GM21367 (cell line): Measurements from ENCODE around the gene TGM4.
"Not testable (repeated sequence)": the region's sequence is repeated elsewhere in the genome, so short reads cannot be mapped to it uniquely, and the experiment has no call there.

Experiments used
- ATAC-seq: cut with Tn5 transposase; IDR thresholded peaks from one replicate; pipeline ENCODE4 v1.9.1; 2021; ENCODE audit not compliant: unreplicated experiment

TGM4 gene

DNA sequence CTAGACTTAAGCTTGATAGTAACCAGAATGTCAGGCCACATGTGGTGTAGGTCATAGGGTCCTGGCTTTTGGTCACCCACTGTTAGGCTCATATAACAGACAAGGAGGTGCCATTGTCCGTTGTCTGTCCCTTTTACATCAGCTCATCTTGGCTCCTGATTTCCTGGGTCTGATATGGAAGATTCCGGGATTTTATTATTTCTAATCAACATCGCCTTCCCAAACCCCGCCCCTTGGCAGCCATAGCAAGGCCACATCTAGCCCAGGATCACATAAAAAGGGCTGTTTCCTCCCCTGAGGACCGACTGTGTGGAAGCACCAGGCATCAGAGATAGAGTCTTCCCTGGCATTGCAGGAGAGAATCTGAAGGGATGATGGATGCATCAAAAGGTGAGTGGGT is at the start of gene TGM4:
TSS of gene TGM4 (plus strand) at position 301 of the 400 bp plus-strand sequence. CDS start at position 372, 71 bp downstream.
- ATAC-seq, result no peak

GRCh38 chr3:44825264-44825925 is 49.0 kb upstream of the TGM4 start:
- ATAC-seq, result no peak

GRCh38 chr3:44827196-44827595 is 47.2 kb upstream of the TGM4 start:
- ATAC-seq, result no peak

DNA sequence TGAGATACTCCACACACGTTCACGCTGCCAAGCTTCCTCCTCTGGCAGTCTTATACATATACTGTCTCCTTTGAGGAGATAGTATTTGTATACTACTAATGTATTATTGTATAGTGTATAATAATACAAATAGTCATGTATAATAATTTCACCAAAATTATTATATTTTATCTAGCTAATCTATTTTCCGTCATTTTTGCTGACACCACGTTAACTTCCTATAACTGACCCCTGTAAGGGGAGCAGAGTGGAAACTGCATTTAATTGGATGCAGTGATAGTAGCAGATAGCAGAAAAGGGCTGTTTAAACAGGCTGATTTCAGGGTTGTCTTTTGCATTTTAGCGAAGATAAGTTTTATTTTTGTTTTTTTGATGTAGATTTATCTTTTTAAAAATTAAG is 43.2 kb upstream of the TGM4 start:
- ATAC-seq, result no peak

GRCh38 chr3:44832032-44832431 is 42.4 kb upstream of the TGM4 start:
- ATAC-seq, result no peak

GRCh38 chr3:44832965-44833364 is 41.4 kb upstream of the TGM4 start:
- ATAC-seq, result no peak

DNA sequence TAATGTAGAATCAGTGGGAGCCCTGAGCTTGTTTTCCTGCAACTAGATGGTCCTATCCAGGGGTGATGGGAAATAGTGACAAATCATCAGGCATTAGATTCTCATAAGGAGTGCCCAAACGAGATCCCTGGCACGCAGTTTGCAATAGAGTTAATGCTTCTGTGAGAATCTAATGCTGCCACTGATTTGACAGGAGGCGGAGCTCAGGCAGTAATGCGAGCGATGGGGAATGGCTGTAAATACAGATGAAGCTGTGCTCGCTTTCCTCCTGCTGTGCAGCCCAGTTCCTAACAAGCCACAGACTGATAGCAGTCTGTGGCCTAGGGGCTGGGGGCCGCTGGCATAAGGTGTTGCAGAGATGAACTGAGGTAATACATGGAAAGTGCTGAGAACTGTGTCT is 41.0 kb upstream of the TGM4 start:
- ATAC-seq, result no peak

GRCh38 chr3:44835684-44836083 is 38.7 kb upstream of the TGM4 start:
- no peak for ATAC-seq

DNA sequence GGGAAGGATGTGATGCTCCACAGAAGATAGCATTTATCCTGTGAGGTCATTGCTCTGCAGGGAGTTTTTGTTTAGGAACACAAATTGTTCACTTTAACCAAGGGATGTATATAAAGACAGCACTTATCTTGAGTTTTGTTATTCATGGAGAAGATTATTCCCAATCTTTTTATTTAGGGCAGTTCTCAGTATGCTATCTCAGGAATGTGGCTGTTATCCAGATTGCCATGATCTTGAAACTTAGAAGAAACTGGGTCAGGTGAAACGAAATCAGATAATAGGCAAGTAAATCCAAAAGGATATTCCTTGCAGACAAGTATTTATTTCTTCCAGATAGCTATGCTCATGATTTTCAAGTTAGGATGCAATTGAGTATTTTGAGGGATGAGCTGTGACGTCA is 32.0 kb upstream of the TGM4 start:
- ATAC-seq, result no peak

GRCh38 chr3:44845528-44846520 is 28.6 kb upstream of the TGM4 start:
- no peak for ATAC-seq

- ATAC-seq, result no peak
Measured at GRCh38 chr3:44848634-44849033, 25.8 kb upstream of the TGM4 start.

GRCh38 chr3:44856663-44857062 is 17.7 kb upstream of the TGM4 start:
- ATAC-seq, result not testable (repeated sequence)

- no peak for ATAC-seq
Measured at GRCh38 chr3:44860117-44860516, 14.3 kb upstream of the TGM4 start.

DNA sequence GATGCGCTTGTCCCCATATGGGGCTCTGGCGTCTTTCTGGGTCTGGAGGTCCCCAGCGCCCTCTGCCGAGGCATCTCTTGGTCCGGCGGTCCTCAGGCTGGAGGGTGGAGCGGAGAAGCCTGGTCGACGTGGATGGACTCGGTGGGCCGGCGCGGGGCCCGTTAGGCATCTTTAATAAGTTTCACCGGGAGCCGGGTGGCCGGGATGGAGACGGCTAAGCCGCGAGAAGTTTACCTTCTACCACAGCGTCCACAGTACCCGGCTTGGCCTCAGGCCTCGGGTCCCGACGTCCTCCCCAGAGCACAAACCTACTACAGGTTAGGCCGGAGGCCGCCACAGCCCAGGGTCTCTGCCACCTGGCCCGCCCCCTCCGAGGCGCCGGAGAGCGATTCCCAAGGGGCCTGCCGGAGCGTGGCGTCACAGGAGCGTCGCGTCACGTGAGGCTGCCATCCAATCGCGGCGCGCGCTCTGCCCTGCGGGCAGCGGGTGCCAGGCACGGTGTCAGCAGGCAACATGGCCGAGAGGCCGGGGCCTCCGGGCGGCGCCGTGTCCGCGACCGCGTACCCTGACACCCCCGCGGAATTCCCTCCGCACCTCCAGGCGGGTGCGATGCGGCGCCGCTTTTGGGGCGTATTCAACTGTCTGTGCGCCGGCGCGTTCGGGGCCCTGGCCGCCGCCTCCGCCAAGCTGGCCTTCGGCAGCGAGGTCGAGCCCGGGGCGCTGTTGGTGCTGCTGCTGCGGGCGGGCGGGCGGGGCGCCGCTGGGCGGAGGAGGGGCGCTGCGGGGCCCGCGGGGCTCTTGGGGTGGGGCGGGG is 12.8 kb upstream of the TGM4 start, which contains the start of gene TMEM42:
TSS of gene TMEM42 (plus strand) at position 501 of the 814 bp plus-strand sequence. CDS start at position 514, 13 bp downstream.
- peak; percentile 92 for ATAC-seq

DNA sequence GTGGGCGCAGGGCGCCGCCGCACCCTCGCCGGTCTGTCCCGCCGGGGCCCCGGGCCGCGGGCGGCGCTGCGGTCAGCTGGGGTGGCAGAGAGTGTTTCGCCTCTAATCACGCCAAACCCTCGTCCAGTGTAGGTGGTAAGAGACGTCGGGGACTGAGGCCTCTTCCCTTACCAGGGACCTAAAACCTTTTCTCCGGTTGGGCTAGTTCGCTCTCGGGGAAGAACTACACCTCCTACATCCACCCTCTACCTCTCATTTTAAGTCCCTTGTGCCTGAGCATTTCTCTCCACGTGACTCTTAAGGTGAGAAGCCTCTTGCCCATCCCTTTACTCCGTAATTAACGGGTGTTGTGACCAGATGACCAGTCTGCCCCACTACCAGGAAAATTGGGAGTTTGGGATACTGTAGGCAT is 12.2 kb upstream of the TGM4 start:
- ATAC-seq, result peak; percentile 18

GRCh38 chr3:44865272-44866035 is 9.0 kb upstream of the TGM4 start:
- no peak for ATAC-seq

- no peak for ATAC-seq
Measured at GRCh38 chr3:44867421-44868111, 6.8 kb upstream of the TGM4 start.

GRCh38 chr3:44870375-44871061 is 3.9 kb upstream of the TGM4 start:
- ATAC-seq, result no peak

DNA sequence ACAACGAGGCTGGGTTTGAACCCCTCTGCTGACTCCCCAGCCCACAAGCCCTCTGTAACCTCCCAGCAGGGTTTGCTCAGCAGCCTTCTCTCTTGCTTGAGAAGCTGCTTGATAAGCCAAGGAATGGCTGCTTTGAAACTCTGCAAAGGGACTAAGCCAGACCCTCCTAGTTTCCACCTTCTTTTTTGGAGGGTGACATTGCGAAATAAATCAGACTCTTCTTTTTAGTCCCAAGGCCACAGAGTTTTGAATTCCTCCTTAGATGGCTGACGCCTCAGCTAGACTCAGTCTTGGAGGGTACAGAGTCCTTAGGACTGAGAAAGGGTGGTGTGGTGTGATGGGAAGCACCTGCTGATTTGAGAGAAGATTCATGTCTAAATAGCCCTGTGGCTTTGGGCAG is 1.2 kb downstream of the TGM4 start:
- ATAC-seq, result no peak
